Activated CD4-positive, alpha-beta T cell treated with anti-CD3 and anti-CD28 coated beads for 1 hour (primary cell): ENCODE data around the gene RARRES1.

Experiments
- DNase-seq: peaks from one replicate; pipeline ENCODE4 v3.0.0-alpha.2; 2020

The RARRES1 gene, protein sequence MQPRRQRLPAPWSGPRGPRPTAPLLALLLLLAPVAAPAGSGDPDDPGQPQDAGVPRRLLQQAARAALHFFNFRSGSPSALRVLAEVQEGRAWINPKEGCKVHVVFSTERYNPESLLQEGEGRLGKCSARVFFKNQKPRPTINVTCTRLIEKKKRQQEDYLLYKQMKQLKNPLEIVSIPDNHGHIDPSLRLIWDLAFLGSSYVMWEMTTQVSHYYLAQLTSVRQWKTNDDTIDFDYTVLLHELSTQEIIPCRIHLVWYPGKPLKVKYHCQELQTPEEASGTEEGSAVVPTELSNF

DNA sequence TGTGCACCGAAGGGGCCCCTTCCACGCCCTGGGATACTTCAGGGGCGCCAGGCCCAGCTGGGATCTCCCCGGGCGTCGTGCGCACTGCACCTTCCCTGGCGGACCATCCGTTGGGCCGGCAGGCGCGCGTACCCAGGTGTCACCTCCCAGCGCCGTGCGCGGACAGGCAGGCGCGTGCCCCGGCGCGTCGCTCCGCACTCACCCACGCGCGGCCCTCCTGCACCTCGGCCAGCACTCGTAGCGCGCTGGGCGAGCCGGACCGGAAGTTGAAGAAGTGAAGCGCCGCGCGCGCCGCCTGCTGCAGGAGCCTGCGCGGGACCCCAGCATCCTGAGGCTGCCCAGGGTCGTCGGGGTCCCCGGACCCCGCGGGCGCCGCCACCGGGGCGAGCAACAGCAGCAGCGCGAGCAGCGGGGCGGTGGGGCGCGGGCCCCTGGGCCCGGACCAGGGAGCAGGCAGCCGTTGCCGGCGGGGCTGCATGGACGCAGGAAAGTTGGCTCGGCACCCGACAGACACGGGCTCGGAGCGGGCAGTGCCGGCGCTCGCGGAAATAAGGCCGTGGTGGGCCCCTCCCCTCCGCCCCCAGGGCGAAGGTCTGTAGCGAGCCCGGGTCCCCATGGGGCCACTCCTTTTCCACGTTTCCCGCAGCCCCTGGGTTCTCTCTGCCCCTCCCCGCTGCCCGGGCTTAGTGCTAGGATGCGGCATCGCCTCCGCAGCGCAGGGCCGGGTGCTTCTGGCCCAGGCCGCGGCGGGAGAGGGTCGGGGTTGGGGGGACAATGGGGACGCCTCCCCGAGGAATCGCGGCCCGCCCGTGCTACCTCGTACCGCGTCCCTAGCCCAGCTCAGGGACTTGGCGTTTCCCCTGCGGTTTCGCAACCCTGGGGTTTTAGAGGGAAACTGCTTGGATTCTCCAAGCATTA lies at the start of gene RARRES1:
Gene RARRES1 (minus strand): TSS at position 520 of the 918 bp plus-strand sequence. CDS start 42 bp downstream, at position 478.
- DNase-seq, result no peak

DNA sequence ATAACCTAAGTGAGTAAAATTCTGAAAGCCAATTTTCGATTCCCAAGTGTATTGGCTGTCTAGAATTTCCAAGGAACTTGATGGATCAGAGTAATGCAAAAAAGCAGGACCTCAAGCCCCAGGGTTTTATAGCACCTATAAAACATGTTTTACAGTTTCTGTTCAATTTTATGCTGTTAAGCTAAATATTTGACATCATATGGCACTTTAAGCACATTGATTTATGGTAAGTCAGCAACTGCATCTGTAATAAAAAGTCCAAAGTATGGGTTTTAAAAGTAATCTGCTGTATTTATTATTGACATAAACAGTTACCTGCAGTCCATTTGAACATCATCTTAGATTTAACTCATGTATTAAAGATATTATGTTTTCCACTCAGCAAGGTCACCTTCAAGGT lies 49.6 kb upstream of the RARRES1 start:
- no peak for DNase-seq

DNA sequence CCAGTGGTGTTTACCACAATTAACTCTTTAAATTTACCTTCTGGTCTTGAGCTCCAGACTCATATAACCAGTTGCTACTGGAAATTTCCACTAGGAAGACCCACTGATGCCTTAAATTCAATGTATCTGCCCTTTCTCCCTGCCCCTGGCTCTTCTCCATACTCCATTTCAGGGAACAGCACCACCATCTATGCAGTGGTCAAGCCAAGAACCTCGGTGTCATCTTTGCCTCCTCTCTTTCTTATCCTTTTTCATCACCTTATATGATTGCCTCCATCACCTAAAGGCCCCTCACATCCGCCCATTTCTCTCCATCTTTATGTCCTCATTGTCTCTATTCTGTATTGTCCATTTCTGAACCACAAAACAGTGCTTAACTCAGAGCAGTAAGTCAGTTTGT lies 48.9 kb upstream of the RARRES1 start:
- DNase-seq, result no peak

DNA sequence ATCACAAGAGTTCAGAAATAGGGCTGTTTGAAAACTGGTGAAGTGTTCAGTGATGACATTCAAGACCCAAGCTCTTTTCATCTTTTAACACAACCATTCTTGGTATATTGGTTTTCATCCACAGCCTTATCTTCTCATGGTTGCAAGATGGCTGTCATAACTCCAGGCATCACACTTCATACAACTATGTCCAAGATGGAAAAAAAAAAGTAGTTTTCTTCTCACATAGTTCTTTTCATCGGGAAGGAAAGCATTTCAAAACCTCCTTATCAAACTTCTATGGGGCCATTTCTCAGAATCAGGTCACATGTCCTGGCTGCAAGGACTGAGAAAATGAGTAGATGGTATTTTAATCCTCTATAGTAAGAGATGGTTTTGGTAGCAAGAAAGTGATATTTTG lies 48.5 kb upstream of the RARRES1 start:
- DNase-seq, result no peak

DNA sequence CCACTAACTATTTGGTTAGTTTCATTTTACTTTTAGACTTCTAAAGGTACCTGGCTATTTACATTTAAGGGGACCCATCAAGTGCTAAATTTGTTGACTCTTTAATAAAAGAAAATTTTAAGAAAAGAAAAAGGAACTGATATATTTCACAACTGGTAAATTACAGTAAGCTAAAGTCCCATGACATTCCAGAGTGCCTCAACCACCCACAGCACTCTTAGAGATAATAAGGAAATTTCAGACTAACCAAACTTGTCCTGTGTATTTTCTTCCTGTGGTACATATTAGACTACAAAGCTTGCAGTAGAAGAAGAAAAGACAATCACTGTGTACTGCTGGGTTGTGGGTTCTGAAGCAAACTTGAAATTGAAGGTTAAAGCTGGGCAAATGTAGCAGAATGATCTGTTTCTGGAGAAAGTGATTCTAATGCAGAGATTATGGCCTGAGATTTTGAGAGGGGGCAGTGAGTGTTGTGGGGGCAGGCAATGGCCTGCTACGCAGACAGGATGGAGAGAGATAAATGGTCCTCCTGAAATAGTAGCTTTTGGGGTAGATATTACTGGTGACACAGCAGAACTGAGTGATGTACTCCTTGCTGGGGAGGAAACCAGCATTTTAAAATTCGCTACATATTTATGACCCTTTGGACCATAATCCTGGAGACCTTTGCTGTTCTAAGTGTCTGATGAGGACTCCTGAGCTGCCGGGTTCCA lies 45.1 kb upstream of the RARRES1 start:
- DNase-seq, result no peak

DNA sequence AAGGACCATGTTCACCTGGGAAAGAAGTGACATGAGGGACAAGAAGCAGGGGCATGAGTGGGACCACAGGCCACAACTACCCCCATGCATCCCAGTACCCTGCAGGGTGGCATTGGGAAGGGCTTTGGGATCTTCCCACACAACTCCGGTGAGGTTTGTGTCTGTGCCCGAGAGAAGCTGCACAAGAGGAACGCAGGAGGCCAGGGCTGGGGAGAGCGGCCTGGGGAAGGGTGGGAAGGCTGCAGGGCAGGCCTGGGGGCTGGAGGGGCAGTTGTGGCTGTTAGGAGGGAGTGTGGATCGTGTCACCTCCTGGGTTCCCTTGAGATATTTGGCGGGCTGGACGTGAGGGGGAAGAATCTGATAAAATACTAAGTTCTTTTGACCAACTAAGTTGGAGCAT lies 44.3 kb upstream of the RARRES1 start:
- no peak for DNase-seq

DNA sequence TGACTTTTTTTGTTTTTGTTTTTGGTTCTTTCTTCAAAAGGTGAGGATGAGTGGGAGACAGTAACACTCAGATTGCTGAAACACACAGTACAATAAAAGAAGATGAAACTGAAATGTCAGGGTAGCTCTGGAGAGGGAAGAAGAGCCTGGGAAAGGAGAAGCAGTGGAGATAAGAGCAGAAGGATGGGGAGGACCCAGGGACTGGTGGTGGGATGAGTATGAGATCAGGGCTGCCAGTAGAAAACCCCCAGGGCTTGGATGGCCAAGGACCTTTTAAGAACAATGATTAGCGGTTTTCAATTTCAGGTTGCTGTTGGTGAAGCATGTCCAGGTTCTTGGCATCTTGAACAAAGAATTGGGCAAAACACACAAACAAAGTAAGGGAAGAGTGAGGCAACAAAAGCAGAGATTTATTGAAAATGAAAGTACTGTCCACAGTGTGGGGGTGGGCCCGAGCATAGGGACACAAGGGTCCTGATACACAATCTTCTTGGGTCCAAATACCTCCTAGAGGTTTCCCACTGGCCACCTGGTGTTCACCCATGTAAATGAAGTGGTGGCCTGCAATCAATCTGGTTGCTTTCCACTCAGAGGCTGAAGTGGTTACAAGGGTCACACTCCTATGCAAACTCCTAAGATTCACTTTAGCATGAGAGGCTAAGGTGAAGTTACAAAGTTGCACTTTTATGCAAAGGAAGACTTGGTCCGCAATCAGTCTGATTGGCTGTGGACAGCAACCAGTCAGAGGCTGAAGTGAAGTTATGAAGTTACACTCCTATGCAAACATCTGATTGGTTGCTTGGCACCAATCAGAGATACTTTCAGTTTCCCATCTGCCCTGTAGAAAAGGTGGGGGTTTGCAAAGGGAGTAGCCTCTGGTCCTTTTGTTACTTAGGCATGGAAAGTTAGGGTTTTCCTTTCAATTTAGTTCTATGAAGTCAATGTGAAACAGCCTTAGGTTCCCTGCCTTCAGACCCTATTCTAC lies 43.5 kb upstream of the RARRES1 start:
- DNase-seq, result no peak

DNA sequence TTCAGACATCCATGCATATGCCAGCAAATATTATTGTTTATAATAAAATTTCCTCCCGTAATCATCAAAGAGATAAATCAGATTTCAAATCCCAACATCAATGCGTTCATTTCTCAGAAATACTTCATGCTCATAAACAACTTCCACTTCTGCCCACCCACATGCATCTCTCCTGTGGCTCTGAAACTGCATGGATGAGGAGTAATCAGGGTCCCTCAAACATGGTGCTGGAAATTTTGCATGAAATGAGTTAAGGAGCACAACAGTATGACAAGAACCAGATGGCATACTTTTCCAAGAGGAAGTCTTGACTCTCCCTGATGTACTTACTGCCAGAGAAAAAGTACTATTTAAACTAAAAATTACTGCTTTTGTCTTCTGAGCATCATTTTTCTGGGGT lies 42.7 kb upstream of the RARRES1 start:
- DNase-seq, result no peak

DNA sequence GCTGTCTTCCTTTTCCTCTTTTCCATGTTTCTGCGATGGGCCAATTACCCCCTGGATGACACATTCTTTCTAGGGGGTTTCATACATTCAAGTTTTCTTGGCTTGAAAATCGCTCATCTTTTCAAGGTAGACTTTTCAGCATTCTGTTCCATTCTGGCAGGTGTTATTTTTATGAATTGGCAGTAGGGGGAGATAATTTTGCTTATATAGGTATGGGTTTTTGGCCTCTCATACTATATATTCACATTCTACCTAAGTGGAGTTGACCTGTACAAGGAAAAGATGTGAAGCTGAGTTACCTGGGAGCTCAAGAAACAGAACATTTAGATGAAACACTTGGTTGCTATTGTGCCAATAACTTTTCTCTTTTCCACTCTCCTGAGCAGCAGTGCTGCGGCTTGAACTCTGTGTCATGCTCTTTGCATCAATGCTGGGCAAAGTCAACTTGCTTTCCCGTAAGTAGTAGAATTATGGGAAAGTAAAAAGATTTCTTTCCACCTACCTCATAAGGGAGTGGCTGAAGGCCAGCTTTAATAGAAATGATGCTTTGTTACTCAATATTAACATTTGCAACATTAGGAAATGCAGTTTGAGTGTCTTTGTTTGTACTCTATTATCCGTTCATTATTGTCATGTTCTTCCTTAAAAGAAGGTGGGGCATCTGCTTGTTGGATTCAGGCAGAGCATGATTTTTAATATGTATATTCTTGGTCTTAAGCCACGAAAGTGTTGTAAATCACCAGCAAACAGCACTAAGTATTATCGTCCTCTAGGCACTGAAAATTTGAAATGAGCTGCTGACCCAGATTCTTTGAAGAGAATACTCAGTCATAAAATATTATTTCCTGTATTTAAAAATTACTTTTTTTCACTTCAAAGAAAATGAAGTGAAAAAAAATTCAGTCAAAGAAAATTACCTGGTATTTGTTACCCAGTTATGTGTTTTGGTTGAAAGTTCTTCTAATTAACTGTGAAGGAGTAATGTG lies 41.9 kb upstream of the RARRES1 start:
- no peak for DNase-seq

DNA sequence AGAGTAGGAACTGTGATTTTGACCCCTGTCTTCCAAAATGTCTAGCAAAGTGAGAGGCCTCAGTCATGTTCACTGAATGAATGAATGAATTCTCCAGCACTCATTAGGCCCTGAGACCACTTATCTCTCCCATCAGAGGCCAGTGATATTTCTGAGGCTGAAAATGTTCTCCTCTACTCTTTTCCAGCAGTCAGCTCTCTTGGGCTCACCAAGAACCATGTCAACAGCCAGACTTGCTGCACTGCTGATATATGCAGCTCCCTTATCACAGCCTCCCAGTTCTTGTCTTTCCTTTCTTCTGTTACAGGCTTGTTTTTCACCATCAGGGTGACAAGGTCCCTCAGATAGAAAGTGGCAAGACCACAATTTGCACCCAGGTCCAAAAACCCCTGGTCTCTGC lies 40.9 kb upstream of the RARRES1 start:
- DNase-seq, result no peak

DNA sequence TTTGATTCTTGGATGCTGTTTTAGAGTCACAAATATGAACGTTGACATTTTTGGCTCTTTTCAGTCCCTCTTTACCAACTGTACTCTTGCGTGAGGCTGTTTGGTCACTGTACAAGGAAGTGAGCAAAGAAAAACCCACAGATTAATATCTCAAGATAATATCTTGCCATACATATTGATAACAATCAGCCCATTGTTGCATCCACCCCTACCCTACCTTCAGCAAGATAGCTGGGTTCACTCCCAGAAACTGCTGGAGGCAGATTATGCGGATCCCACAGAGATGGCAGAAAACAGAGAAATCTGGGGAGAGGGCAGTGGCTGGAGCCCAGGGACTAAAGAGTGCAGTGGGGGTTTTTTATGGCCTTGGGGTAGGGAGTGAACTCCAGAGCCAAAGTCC lies 39.7 kb upstream of the RARRES1 start:
- no peak for DNase-seq

DNA sequence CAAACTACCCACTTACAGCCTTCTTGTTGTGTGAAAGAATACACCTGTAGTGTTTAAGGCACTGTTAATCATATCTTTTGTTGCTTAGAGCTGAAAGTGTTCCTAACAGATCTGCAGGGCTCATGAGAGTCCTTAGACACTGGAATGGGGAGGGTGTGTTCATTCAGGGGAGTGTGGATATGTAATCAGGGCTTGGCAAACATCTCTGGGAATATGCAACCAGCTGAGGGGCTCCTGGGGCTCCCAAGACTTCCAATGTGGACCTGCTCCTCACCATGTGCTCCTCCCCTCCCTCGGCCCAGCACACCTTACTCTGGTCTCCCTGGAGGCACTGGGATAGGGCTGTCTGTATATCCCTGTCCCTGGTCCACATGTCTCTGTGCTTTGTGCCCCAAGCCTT lies 39.3 kb upstream of the RARRES1 start:
- no peak for DNase-seq

DNA sequence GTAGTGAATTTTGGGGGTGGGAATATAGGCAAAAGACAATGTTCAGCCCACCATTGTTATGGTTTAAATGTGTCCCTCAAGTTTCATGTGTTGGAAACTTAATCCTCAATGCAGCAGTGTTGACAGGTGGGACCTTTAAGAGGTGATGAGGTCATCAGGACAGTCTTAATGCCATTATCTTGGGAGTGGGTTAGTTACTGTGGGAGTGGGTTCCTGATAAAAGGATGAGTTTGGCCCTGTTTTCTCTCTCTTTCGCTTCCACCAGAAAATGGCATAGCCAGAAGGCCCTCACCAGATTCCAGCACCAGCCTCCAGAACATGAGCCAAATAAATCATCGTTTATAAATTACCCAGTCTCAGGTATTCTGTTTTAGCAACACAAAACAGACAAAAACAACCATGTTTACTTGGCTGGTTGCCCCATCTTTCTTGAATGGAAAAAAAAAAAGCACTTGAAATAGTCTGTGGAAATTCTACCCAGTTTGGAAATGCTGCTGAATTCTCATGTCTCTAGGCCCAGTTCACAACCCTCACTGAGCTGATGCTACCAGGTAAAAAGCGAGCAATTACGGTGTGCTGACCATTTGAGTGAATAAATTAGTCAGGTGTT lies 38.6 kb upstream of the RARRES1 start:
- DNase-seq, result no peak

DNA sequence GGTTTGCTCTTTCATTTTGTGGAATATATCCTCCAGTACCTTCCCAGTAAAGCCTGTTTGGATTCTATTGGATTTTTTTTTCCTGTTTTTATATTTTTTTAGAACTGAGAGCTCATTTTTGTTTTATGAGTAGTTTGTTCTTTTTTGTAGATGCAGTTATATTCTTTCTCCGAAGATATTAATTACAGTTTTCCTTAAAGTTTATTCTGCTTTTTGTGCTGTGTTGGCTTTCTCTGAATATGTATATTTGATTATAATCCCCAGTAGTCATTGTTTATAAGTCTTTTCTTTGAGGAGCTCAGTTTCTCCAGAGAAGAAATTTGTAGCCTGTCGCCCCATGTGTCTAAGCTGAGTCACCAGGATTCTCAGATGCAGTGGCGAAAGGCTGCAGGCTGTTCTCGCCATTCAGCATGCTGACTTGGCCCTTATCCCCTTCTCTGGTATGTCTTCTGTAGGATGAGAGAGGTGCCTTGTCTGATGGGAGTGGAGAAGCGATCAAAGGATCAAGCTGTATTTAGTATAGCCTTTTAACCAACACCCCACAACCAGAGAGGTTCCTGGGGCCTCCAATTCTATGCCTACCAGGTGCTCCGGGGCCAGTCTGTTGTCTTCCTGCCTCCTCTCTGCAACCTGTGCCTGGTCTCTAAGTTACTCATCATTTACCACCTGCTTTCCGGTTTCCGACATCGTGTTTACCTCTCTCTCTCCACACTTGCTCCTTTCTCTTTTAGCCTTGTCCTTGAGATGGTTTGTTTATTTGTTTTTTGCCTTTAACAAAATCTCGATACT lies 37.9 kb upstream of the RARRES1 start:
- DNase-seq, result no peak

DNA sequence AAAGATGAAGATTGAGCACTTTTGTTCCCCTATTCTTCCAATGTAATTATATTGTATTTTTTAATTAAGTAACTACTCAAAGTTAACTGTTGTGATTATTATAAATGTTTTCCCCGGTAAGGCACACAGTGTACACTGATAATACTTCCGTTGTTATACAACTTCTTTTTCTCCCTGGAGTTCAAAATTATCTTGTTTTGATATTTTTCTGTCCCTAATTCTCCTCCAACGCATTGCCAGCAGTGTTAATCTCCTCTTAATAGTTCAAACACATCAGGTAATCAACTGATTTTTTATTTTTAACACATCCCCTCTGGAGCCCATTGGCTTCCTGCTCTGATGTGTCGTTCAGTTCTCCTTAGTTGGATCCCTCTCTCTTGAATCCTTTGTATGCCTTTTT lies 37.3 kb upstream of the RARRES1 start:
- DNase-seq, result no peak

DNA sequence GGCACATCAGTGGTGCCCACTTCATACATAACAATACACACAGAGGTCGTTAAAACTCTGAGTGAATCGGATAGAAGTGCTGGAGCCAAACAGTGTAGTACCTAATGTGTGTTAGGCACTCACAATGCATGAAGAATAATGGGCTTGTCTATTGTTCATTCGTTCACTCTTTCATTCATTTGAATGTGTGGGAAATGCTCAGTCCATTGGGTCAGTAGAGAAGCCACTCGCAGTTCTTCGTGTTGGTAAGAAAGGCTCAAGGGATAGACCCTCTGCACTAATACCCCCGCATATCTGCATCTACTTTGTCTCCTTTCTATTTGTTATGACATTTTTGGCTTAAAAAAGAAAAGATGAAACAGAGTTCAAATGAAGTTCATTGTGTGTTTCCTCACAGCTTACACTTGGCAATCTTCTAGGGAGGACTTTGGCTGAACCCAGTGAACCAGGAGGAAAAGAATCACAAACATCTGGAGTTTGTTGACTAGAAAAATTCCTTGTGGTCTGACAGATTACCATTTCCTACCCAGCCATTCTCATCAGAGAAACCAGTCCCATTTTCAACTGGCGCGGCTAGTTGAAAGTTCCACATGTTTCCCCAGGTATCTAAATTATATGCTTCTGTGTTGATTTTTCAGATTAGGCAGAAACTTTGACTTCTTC lies 36.8 kb upstream of the RARRES1 start:
- DNase-seq, result no peak

DNA sequence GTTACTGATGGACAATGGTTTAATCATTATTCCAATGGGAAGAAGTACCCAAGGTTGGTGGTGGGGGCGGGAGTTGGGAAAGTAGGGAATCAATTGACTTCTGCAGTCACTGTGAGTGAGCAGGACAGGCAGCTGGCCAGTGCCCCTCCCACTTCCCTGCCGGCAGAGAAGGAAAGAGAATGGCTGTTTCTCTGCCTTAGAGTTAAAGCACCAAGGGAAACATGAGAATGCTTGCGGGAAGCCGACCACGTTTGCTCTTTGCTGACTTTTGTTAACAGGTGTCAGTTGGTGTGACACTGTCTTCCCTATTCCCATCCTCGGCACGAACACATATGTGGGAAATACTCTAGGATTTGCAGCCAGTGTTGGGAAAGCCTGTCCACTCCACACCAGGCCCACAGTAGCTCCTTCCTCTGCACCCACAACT lies 36.1 kb upstream of the RARRES1 start:
- no peak for DNase-seq

DNA sequence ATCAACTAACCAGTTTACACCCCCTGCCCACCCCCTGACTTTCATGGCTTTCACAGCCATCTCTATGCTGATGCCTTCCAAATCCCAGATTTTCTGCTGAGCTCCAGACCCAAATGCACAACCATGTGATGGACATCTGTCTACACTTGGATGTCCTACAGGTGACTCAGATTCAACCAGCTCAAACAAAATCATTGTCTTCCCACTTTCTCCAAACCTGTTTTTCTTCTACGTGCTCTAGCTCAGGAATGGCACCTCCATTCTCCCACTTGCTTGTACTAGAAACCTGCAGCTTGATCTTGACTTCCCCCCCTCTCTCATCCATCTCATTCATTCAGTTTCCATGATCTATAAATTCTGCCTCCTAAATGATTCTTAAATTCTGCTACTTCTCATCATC lies 34.1 kb upstream of the RARRES1 start:
- DNase-seq, result no peak

DNA sequence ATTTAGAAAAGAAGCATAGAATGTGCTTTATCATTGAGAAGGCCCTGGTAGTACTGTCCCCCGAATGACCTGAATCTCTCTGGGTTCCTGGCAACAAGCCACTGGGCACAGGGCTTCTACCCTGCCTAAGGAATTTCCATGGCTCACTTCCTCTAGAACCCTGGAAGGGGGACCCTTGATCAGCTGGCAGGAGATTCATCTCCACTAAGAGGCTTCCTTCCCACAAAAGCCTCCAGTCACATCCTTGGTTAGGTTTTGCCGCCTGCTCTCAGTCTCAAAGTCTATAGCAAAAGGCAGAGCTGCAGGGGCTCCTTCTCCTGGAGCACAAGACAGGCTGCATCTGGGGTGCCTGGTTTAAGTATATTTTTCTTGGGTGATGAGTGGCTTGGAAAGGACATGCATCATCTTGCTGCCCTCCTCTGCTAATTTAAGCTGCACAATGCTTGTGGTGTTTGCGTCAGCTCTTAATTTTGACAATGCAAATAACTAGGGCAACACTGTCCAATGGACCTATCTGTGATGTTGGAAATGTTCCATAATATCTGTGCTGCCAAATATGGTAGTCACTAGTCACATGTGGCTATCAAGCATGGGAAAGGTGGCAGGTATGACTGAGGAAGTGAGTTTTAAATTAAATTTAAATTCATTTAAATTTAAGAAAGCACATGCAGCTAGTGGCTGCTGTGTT lies 33.4 kb upstream of the RARRES1 start:
- DNase-seq, result no peak
